Measurements from ENCODE around the gene MAP1LC3B2.

- TF ChIP-seq POLR2AphosphoS5 (IDR thresholded peaks at IDR 0.05; ENCODE audit: borderline replicate concordance, low read depth, low read length) (no peak), EZH2 (IDR thresholded peaks at IDR 0.05) (no peak)
Observed at GRCh38 chr12:116615141-116615861, 56.1 kb downstream of the MAP1LC3B2 start.
